Endodermal cell (in vitro differentiated cells): ENCODE measurements around the gene C9orf50. TPM values are rescaled to one million over a fixed set of nuclear protein-coding genes. Genes with fewer than 3 reads are reported as not detected.

Source experiments
- DNase-seq: peaks from one replicate; pipeline ENCODE4 v3.0.0-alpha.2; 2017
- H3K27ac ChIP-seq: 2 replicates; pipeline ENCODE4 v1.5.1; 2013; ENCODE audit warnings: mild to moderate bottlenecking, low read depth, low read length, moderate library complexity
- H3K27me3 ChIP-seq: 2 replicates; pipeline ENCODE4 v1.6.1; 2013; ENCODE audit warnings: mild to moderate bottlenecking, low read length, moderate library complexity; ENCODE audit not compliant: insufficient read depth, control insufficient read depth, poor library complexity, severe bottlenecking
- H3K36me3 ChIP-seq: 2 replicates; pipeline ENCODE4 v1.7.0; 2013; ENCODE audit warnings: mild to moderate bottlenecking, low read length, moderate library complexity; ENCODE audit not compliant: control insufficient read depth, insufficient read depth
- H3K4me1 ChIP-seq: one replicate; pipeline ENCODE4 v1.7.0; 2013; ENCODE audit warnings: low read length; ENCODE audit not compliant: control insufficient read depth, insufficient read depth
- H3K4me3 ChIP-seq: 2 replicates; pipeline ENCODE4 v1.5.1; 2013; ENCODE audit warnings: mild to moderate bottlenecking, low read length, moderate library complexity
- H3K9ac ChIP-seq: 2 replicates; pipeline ENCODE4 v1.6.1; 2013; ENCODE audit warnings: mild to moderate bottlenecking, low read length, moderate library complexity; ENCODE audit not compliant: poor library complexity, severe bottlenecking; ENCODE audit errors: extremely low read depth
- H3K9me3 ChIP-seq: 2 replicates; pipeline ENCODE4 v1.6.1; 2013; ENCODE audit warnings: mild to moderate bottlenecking, low read length, moderate library complexity; ENCODE audit not compliant: control insufficient read depth
- H3K27ac Mint-ChIP-seq: 2 replicates; pipeline ENCODE4 v1.8.0; 2020; ENCODE audit warnings: mixed read lengths
- H3K27me3 Mint-ChIP-seq: 2 replicates; pipeline ENCODE4 v1.8.0; 2021; ENCODE audit warnings: mild to moderate bottlenecking, mixed read lengths; ENCODE audit not compliant: insufficient read depth
- H3K36me3 Mint-ChIP-seq: 2 replicates; pipeline ENCODE4 v1.8.0; 2020; ENCODE audit warnings: low read depth, mixed read lengths
- H3K4me1 Mint-ChIP-seq: 2 replicates; pipeline ENCODE4 v1.8.0; 2020; ENCODE audit warnings: mixed read lengths
- H3K4me3 Mint-ChIP-seq: 2 replicates; pipeline ENCODE4 v1.8.0; 2020; ENCODE audit warnings: mild to moderate bottlenecking, moderate library complexity, mixed read lengths
- H3K9me3 Mint-ChIP-seq: 2 replicates; pipeline ENCODE4 v1.8.0; 2020; ENCODE audit warnings: mild to moderate bottlenecking, mixed read lengths
- WGBS, 2 experiments: methylation state at CpG; one replicate each; pipeline versions ENCODE4 v1.1.5 to v1.1.7; 2013; ENCODE audit warnings: missing lambda C conversion rate in 2 of 2, mixed read lengths in 1 of 2; ENCODE audit not compliant: insufficient coverage in 1 of 2, insufficient read length in 1 of 2; 5-methylcytosine and 5-hydroxymethylcytosine counted together
- total RNA-seq, 2 donors: library from RNA; stranded (reverse); fragmentation: NEBNext Ultra II Directional in 1 of 2; extraction: Animal tissue kit (Norgen Biotek cat#: 25700) in 1 of 2; gene quantifications; 2 replicates in 1 of 2; 3 replicates in 1 of 2; pipeline ENCODE4 v1.2.1, GENCODE V29; 2021
- TF ChIP-seq, protein P1 (sequence below): fragments of 200-600 bp; sonication (generic); conservative IDR thresholded peaks from 2 replicates; pipeline ENCODE4 v1.5.0; 2021; ENCODE audit warnings: antibody characterized with exemption, mild to moderate bottlenecking

Gene C9orf50
- total RNA-seq, 2 donors from 2014 or later, result not detected

DNA sequence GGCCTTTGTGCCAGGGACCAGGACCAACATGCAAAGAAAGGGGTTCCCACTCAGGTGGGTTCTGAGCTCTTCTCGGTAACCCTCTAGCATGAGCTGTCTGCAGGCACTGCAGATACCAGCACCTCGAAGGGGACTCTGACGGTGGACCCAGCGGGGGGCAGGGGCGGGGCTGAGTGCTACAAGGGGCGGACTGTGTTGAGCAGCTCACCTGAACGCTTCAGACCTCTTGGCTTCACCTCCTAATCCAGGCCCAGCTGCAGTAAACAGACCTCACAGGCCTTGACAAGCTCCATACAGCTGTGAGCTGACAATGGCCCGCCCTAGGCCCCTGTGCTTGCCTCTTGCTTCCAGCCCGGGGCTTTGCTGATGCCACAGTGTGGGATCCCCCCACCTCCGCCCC lies 48.4 kb downstream of the C9orf50 start:
- H3K9ac ChIP-seq, result no peak overlapping the region
- WGBS, 2 experiments, result 80 to 81% methylated on average over 6 to 10 of the region's 10 CpGs
- peaks cover 16% of the 10 kb centered on the region for H3K4me1 Mint-ChIP-seq
- no peaks in the 10 kb centered on the region for H3K36me3 ChIP-seq
- no peak overlapping the region for H3K27ac ChIP-seq
- H3K4me1 ChIP-seq, result peaks cover 6% of the 10 kb centered on the region
- H3K9me3 Mint-ChIP-seq, result peaks cover 11% of the 10 kb centered on the region
- H3K4me3 ChIP-seq, result no peak overlapping the region
- no peak overlapping the region for H3K27ac Mint-ChIP-seq
- H3K9me3 ChIP-seq, result no peaks in the 10 kb centered on the region
- peak; percentile 76 for DNase-seq
- H3K4me3 Mint-ChIP-seq, result no peak overlapping the region
- no peaks in the 10 kb centered on the region for H3K27me3 ChIP-seq
- peaks cover 8% of the 10 kb centered on the region for H3K27me3 Mint-ChIP-seq
- TF ChIP-seq, protein P1, sequence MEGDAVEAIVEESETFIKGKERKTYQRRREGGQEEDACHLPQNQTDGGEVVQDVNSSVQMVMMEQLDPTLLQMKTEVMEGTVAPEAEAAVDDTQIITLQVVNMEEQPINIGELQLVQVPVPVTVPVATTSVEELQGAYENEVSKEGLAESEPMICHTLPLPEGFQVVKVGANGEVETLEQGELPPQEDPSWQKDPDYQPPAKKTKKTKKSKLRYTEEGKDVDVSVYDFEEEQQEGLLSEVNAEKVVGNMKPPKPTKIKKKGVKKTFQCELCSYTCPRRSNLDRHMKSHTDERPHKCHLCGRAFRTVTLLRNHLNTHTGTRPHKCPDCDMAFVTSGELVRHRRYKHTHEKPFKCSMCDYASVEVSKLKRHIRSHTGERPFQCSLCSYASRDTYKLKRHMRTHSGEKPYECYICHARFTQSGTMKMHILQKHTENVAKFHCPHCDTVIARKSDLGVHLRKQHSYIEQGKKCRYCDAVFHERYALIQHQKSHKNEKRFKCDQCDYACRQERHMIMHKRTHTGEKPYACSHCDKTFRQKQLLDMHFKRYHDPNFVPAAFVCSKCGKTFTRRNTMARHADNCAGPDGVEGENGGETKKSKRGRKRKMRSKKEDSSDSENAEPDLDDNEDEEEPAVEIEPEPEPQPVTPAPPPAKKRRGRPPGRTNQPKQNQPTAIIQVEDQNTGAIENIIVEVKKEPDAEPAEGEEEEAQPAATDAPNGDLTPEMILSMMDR, result no peak
- no peaks in the 10 kb centered on the region for H3K36me3 Mint-ChIP-seq

DNA sequence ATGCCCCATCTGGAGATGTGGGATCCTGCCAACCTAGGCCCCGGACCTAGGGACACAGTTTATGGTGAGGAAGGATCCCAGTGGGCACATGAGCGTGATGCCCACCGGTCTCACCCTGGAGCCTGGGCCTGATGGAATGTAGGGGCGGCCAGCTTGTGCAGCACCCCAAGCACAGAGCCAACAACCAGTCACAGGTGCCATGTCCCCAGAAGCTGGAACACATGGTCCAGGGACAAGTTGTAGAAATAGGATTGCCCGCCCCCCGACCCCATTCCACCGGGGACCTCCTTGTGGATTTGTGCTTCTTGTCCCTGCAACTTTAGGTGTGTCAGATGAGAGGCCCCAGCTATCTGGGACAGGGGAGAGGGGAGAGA lies 48.9 kb downstream of the C9orf50 start:
- Mint-ChIP-seq H3K27me3 (peaks cover 5% of the 10 kb centered on the region), H3K9me3 (peaks cover 11% of the 10 kb centered on the region), H3K4me3 (no peak overlapping the region), H3K36me3 (no peaks in the 10 kb centered on the region), H3K27ac (no peak overlapping the region), H3K4me1 (peaks cover 16% of the 10 kb centered on the region)
- Histone ChIP-seq H3K36me3 (no peaks in the 10 kb centered on the region), H3K4me3 (no peak overlapping the region), H3K27ac (no peak overlapping the region), H3K9me3 (no peaks in the 10 kb centered on the region), H3K4me1 (peaks cover 6% of the 10 kb centered on the region), H3K9ac (no peak overlapping the region), H3K27me3 (no peaks in the 10 kb centered on the region)
- no peak for DNase-seq
- 91 to 95% methylated on average over 3 to 7 of the region's 7 CpGs for WGBS, 2 experiments
- TF ChIP-seq, protein P1, result no peak

DNA sequence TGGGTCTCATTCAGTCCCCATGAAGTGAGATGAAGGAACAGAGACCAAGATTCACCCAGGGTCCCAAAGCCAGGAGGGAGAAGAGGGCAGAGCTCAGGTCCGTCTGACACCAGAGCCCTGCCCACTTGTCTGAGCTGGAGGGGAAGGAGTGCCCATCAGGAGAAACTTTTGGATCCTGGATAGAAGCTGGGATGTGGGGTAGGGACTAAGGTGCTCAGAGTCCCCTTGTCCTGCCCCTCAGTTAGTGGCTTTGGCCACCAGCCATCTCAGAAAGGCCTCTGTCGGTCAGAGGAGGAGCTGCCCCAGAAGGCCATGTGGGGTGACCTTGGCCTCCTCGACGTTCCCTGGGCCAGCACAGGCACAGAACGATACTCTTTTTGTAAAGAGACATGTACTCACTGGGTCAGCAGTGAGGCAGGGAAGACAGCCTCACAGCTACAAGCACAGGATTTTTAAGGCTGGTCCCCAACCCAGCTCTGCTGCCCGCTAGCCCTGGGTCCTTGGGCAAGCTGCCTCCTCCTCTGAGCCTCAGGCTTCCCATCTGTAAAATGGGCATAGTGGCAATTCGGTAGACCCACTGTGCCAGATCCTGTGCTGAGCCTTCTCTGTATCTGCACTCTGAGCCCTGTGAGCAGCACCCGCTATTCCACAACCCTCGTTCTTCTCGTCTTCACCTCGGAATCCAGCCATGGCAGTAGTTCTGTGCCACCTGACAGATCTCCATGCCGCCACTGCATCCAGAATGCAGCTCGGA lies 49.4 kb downstream of the C9orf50 start:
- Histone ChIP-seq H3K27ac (no peak overlapping the region), H3K9me3 (no peaks in the 10 kb centered on the region), H3K36me3 (no peaks in the 10 kb centered on the region), H3K4me3 (no peak overlapping the region), H3K4me1 (peaks cover 6% of the 10 kb centered on the region), H3K9ac (no peak overlapping the region), H3K27me3 (no peaks in the 10 kb centered on the region)
- whole genome bisulfite sequencing, 2 experiments, result 94 to 100% methylated on average over 5 to 13 of the region's 13 CpGs
- Mint-ChIP-seq H3K9me3 (peaks cover 11% of the 10 kb centered on the region), H3K27ac (no peak overlapping the region), H3K4me3 (no peak overlapping the region), H3K36me3 (no peaks in the 10 kb centered on the region), H3K4me1 (peaks cover 16% of the 10 kb centered on the region), H3K27me3 (peaks cover 5% of the 10 kb centered on the region)
- TF ChIP-seq, protein P1, result no peak
- DNase-seq, result no peak
